Endothelial cell of umbilical vein (primary cell): ENCODE results near the gene FOXL1. TPM values are rescaled to one million over a fixed set of nuclear protein-coding genes. Genes with fewer than 3 reads are reported as not detected.

Experiments used
- BruUV-seq: library from RNA; stranded (reverse); fragments of 400-500 nt; replicated peaks from 2 replicates; lab custom pipeline; 2021; lab: Mats Ljungman, UMichigan
- CTCF ChIA-PET: fragments of 300-600, 350-600 bp; sonication (Branson Sonifier 250); formaldehyde crosslinking; loops from one replicate; lab custom pipeline; 2021; ENCODE audit warnings: antibody characterized with exemption, inconsistent platforms; lab: Charles Lee
- POLR2A ChIA-PET: fragments of 300-600, 350-600 bp; sonication (Branson Sonifier 250); formaldehyde crosslinking; loops from one replicate; lab custom pipeline; 2021; ENCODE audit warnings: antibody characterized with exemption, inconsistent platforms; lab: Charles Lee
- DNase-seq: peaks from one replicate; pipeline ENCODE4 v3.0.0-alpha.2; 2011; ENCODE audit warnings: low read depth, low spot score
- FAIRE-seq: peaks from 2 replicates; lab custom pipeline; 2011; peaks lifted over from hg19 to GRCh38; lab: Jason Lieb, UNC
- H2AFZ ChIP-seq: 2 replicates; pipeline ENCODE4 v1.6.0; 2012; ENCODE audit warnings: low read depth, low read length, control low read depth, inconsistent platforms
- H3K27ac ChIP-seq: 2 replicates; pipeline ENCODE4 v1.5.1; 2011; ENCODE audit warnings: low read depth, mild to moderate bottlenecking, control low read depth, low read length, moderate library complexity; ENCODE audit not compliant: insufficient read depth
- H3K27me3 ChIP-seq, 2 experiments: 2 replicates each; pipeline versions ENCODE4 v1.6.0 to v1.6.1; 2011; ENCODE audit warnings: low read length in 2 of 2, mixed read lengths in 1 of 2; ENCODE audit not compliant: control insufficient read depth in 2 of 2, insufficient read depth in 2 of 2
- H3K36me3 ChIP-seq, 2 experiments: 2 replicates in 1 of 2; 3 replicates in 1 of 2; pipeline ENCODE4 v1.5.1; 2011; ENCODE audit warnings: low read length in 2 of 2, mild to moderate bottlenecking in 1 of 2, moderate library complexity in 1 of 2; ENCODE audit not compliant: control insufficient read depth in 2 of 2, insufficient read depth in 2 of 2; ENCODE audit errors: extremely low read depth in 1 of 2
- H3K4me1 ChIP-seq: 3 replicates; pipeline ENCODE4 v1.5.1; 2011; ENCODE audit warnings: mild to moderate bottlenecking, low read length; ENCODE audit not compliant: control insufficient read depth, insufficient read depth; ENCODE audit errors: extremely low read depth
- H3K4me2 ChIP-seq: 2 replicates; pipeline ENCODE4 v1.6.1; 2011; ENCODE audit warnings: low read length, control low read depth, mixed read lengths; ENCODE audit not compliant: insufficient read depth
- H3K4me3 ChIP-seq, 3 experiments: fragments of 200-600 bp in 1 of 3; sonication (generic), shearing (Covaris generic) in 1 of 3; replicated peaks in 1 of 3; 2 replicates each; pipeline ENCODE4 v1.5.1; 2011 to 2016; ENCODE audit warnings: control low read depth in 3 of 3, low read length in 3 of 3, mild to moderate bottlenecking in 2 of 3, inconsistent platforms in 1 of 3, low read depth in 1 of 3, moderate library complexity in 1 of 3; ENCODE audit not compliant: insufficient read depth in 1 of 3
- H3K79me2 ChIP-seq: 2 replicates; pipeline ENCODE4 v1.6.0; 2012; ENCODE audit warnings: low read length, inconsistent platforms; ENCODE audit not compliant: control insufficient read depth, insufficient read depth
- H3K9ac ChIP-seq: replicated peaks from 2 replicates; pipeline ENCODE3; 2011; ENCODE audit warnings: low read length, control low read depth; ENCODE audit not compliant: insufficient read depth; ENCODE audit errors: extremely low read depth
- H3K9me1 ChIP-seq: replicated peaks from 3 replicates; pipeline ENCODE4 v1.6.0; 2011; ENCODE audit warnings: mild to moderate bottlenecking, low read length; ENCODE audit not compliant: control insufficient read depth, insufficient read depth; ENCODE audit errors: extremely low read depth
- H3K9me3 ChIP-seq: replicated peaks from 2 replicates; pipeline ENCODE4 v1.5.1; 2012; ENCODE audit warnings: low read length, inconsistent platforms; ENCODE audit not compliant: control insufficient read depth, insufficient read depth
- H4K20me1 ChIP-seq: replicated peaks from 2 replicates; pipeline ENCODE3; 2011; ENCODE audit warnings: mild to moderate bottlenecking, low read length; ENCODE audit not compliant: control insufficient read depth, insufficient read depth; ENCODE audit errors: extremely low read depth
- GATA2 ChIP-seq: IDR thresholded peaks from 2 replicates; pipeline ENCODE4 v1.7.0; 2011; ENCODE audit warnings: low read depth, mild to moderate bottlenecking, moderate library complexity, mixed read lengths, low read length; ENCODE audit not compliant: insufficient read length, insufficient read depth
- JUN ChIP-seq: IDR thresholded peaks from 2 replicates; pipeline ENCODE4 v1.6.1; 2011; ENCODE audit warnings: borderline replicate concordance, low read depth; ENCODE audit not compliant: insufficient read length, insufficient read depth
- MYC ChIP-seq: IDR thresholded peaks from one replicate; pipeline ENCODE4 v1.6.1; 2011; ENCODE audit warnings: mild to moderate bottlenecking, low read depth, low read length
- dilution Hi-C: fragments of 300-500 bp; cut with MboI; formaldehyde crosslinking; loops from one replicate; pipeline ENCODE4 v1.15.0; 2019; ENCODE audit warnings: low sequenced_read_pairs; ENCODE audit not compliant: extremely low pct_ligation_motif_present
- intact Hi-C: fragments of 100-400 bp; cut with micrococcal nuclease; formaldehyde crosslinking; loops from one replicate; pipeline ENCODE4 v1.10.0; 2022
- polyA plus RNA-seq, 4 experiments: library from polyadenylated mRNA; depleted of rRNA in 3 of 4; stranded (reverse) in 3 of 4; unstranded in 1 of 4; fragments of >200 nt; gene quantifications; 2 replicates each; pipeline versions ENCODE4 v1.2.1 to v1.2.3, GENCODE V29; 2011 to 2012; ENCODE audit warnings: missing spikeins in 1 of 4
- total RNA-seq: library from RNA; stranded (reverse); gene quantifications from 2 replicates; pipeline ENCODE4 v1.2.3, GENCODE V29; 2021
- TF ChIP-seq, protein P1 (sequence below), 2 donors: IDR thresholded peaks; 1 replicate in 1 of 2; 2 replicates in 1 of 2; pipeline ENCODE4 v1.5.1; 2011; ENCODE audit warnings: low read length in 2 of 2, mild to moderate bottlenecking in 2 of 2, moderate library complexity in 2 of 2, control low read depth in 1 of 2, inconsistent platforms in 1 of 2, low read depth in 1 of 2; ENCODE audit not compliant: insufficient read depth in 1 of 2; ENCODE audit errors: extremely low read depth in 1 of 2
- TF ChIP-seq, protein P2 (sequence below): IDR thresholded peaks from 2 replicates; pipeline ENCODE4 v1.6.1; 2011; ENCODE audit not compliant: insufficient read depth, insufficient read length

The FOXL1 gene
- total and polyA plus RNA-seq, 2 donors (not counting 3 experiments of a cell fraction or from before 2014, with no cell fraction given): 2.8 to 3.8 TPM

DNA sequence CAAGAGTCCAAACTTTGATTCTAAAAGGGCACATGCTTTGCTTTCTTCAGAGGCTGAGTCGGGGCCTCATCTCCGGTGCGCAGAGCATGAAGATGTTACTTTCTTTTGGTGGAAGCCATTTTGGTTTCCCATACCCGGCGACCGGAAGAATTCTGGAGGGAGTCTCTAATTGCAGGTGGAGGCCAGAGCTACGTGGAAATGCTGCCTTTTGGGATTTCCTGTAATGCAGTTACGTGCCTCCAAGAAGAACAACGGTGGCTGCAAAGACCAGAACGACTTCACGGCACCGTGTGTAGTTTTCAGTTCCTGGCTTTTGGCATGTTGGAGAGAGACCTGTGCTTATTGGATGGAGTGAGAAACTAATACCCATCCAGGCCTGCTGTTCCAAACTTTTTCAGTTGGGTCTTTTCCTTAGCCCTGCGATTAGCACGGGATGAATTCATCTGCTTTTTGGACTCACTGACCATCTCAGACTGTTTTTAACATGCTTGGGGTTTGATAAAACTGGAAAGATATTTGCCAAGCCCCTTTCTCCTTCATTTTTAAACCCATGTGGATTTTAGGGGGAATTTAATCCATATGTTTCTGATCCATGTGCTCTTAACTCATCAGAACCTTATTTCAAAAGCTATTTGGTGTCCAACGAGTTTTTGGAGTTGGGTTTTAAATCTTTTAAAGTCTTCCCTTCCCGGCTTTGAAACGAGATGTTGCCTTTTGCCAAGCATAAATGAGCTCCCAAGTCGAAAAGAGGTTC is 19.0 kb downstream of the FOXL1 start:
- Histone ChIP-seq H3K9me3 (no peaks in the 10 kb centered on the region), H3K27ac (no peak overlapping the region), H3K4me1 (peaks cover 7% of the 10 kb centered on the region), H3K36me3 (no peaks in the 10 kb centered on the region), H2AFZ (no peak overlapping the region), H3K9ac (no peak overlapping the region), H3K79me2 (no peaks in the 10 kb centered on the region), H3K27me3 (no peaks in the 10 kb centered on the region), H3K4me2 (no peak overlapping the region), H4K20me1 (no peaks in the 10 kb centered on the region), H3K4me3 (no peak overlapping the region), H3K9me1 (no peaks in the 10 kb centered on the region)
- no TSS peak for BruUV-seq
- CTCF ChIA-PET: no interaction called here
- DNase-seq (no peak), FAIRE-seq (no peak)
- dilution Hi-C loops: no loop called here
- TF ChIP-seq MYC: no peak
- TF ChIP-seq JUN: no peak
- TF ChIP-seq, protein P1, sequence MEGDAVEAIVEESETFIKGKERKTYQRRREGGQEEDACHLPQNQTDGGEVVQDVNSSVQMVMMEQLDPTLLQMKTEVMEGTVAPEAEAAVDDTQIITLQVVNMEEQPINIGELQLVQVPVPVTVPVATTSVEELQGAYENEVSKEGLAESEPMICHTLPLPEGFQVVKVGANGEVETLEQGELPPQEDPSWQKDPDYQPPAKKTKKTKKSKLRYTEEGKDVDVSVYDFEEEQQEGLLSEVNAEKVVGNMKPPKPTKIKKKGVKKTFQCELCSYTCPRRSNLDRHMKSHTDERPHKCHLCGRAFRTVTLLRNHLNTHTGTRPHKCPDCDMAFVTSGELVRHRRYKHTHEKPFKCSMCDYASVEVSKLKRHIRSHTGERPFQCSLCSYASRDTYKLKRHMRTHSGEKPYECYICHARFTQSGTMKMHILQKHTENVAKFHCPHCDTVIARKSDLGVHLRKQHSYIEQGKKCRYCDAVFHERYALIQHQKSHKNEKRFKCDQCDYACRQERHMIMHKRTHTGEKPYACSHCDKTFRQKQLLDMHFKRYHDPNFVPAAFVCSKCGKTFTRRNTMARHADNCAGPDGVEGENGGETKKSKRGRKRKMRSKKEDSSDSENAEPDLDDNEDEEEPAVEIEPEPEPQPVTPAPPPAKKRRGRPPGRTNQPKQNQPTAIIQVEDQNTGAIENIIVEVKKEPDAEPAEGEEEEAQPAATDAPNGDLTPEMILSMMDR (IDR thresholded peaks at IDR 0.05; ENCODE audit: extremely low read depth in 1 of 2, insufficient read depth in 1 of 2, low read depth in 1 of 2, low read length in 2 of 2): no peak
- TF ChIP-seq, protein P2, sequence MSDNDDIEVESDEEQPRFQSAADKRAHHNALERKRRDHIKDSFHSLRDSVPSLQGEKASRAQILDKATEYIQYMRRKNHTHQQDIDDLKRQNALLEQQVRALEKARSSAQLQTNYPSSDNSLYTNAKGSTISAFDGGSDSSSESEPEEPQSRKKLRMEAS: no peak
- no peak for TF ChIP-seq GATA2
- intact Hi-C loops: no loop called here
- POLR2A ChIA-PET: no interaction called here
